GM12878 (cell line): ENCODE results near the gene ABCB8. TPM values are rescaled to one million over a fixed set of nuclear protein-coding genes. Genes with fewer than 3 reads are reported as not detected.

Experiments
- ATAC-seq: fragments of 200-7000 bp; cut with Tn5 transposase; 3 replicates; pipeline ENCODE4 v1.9.1; 2020; ENCODE audit warnings: mild to moderate bottlenecking, moderate library complexity
- BruUV-seq: library from RNA; stranded (reverse); fragments of 400-500 nt; replicated peaks from 2 replicates; lab custom pipeline; 2021; lab: Mats Ljungman, UMichigan
- CTCF ChIA-PET: fragments of 300-600 bp; sonication (Branson Sonifier 250); formaldehyde crosslinking; extraction: SDS; loops from one replicate; lab custom pipeline; 2021; ENCODE audit warnings: inconsistent platforms; lab: Yijun Ruan, JAX
- POLR2A ChIA-PET: fragments of 350-600 bp; formaldehyde crosslinking; extraction: SDS; loops from one replicate; lab custom pipeline; 2021; ENCODE audit warnings: inconsistent platforms; lab: Charles Lee
- RAD21 ChIA-PET: fragments of 300-600 bp; sonication (Branson Sonifier 250); formaldehyde crosslinking; loops from one replicate; lab custom pipeline; 2023; ENCODE audit warnings: antibody characterized with exemption; ENCODE audit not compliant: unreplicated experiment; lab: Charles Lee
- SMC1A ChIA-PET: fragments of 300-600 bp; sonication (Branson Sonifier 250); formaldehyde crosslinking; loops from one replicate; lab custom pipeline; 2023; ENCODE audit not compliant: unreplicated experiment, uncharacterized antibody; lab: Charles Lee
- DNase-seq: peaks from one replicate; pipeline ENCODE4 v3.0.0-alpha.2; 2011; ENCODE audit warnings: low read depth, low spot score
- FAIRE-seq: peaks from 3 replicates; lab custom pipeline; 2011; peaks lifted over from hg19 to GRCh38; lab: Jason Lieb, UNC
- H2AFZ ChIP-seq: 2 replicates; pipeline ENCODE4 v1.6.0; 2011; ENCODE audit warnings: low read depth, low read length, control low read depth; ENCODE audit not compliant: control insufficient read depth
- H3K27ac ChIP-seq: 2 replicates; pipeline ENCODE4 v1.5.1; 2011; ENCODE audit warnings: control low read depth; ENCODE audit not compliant: control insufficient read depth, insufficient read depth
- H3K27me3 ChIP-seq, 2 experiments: replicated peaks in 1 of 2; 2 replicates each; pipeline versions ENCODE4 v1.6.0 to v1.6.1; 2011; ENCODE audit warnings: low read length in 1 of 2; ENCODE audit not compliant: control insufficient read depth in 2 of 2, insufficient read depth in 2 of 2
- H3K36me3 ChIP-seq, 2 experiments: 2 replicates each; pipeline ENCODE4 v1.5.1; 2011; ENCODE audit warnings: low read length in 1 of 2; ENCODE audit not compliant: control insufficient read depth in 2 of 2, insufficient read depth in 2 of 2
- H3K4me1 ChIP-seq: 2 replicates; pipeline ENCODE4 v1.6.1; 2011; ENCODE audit warnings: mild to moderate bottlenecking, low read length, moderate library complexity, mixed read lengths; ENCODE audit not compliant: control insufficient read depth, insufficient read depth
- H3K4me2 ChIP-seq: 2 replicates; pipeline ENCODE4 v1.6.0; 2011; ENCODE audit warnings: control low read depth; ENCODE audit not compliant: control insufficient read depth, insufficient read depth
- H3K4me3 ChIP-seq: fragments of 200-600 bp; sonication (generic); 2 replicates; pipeline ENCODE4 v1.5.1; 2016
- H3K79me2 ChIP-seq: 2 replicates; pipeline ENCODE4 v1.6.0; 2011; ENCODE audit warnings: low read length; ENCODE audit not compliant: control insufficient read depth, insufficient read depth
- H3K9ac ChIP-seq: 2 replicates; pipeline ENCODE4 v1.8.0; 2011; ENCODE audit warnings: low read length, control low read depth, mixed read lengths; ENCODE audit not compliant: control insufficient read depth, insufficient read depth
- H3K9me3 ChIP-seq: replicated peaks from 3 replicates; pipeline ENCODE4 v1.5.1; 2011; ENCODE audit warnings: mild to moderate bottlenecking, low read length; ENCODE audit not compliant: control insufficient read depth, insufficient read depth
- H4K20me1 ChIP-seq: 2 replicates; pipeline ENCODE4 v1.6.0; 2011; ENCODE audit not compliant: control insufficient read depth, insufficient read depth
- BACH1 ChIP-seq: fragments of 450-650 bp; IDR thresholded peaks from 2 replicates; pipeline ENCODE4 v1.6.1; 2017; ENCODE audit warnings: mild to moderate bottlenecking, borderline replicate concordance
- CHD1 ChIP-seq: IDR thresholded peaks from 2 replicates; pipeline ENCODE4 v1.6.1; 2012; ENCODE audit warnings: low read depth, low read length, improper control_type of control experiment
- CHD4 ChIP-seq: fragments of 200-600 bp; sonication (generic); IDR thresholded peaks from 2 replicates; pipeline ENCODE4 v1.6.1; 2016; ENCODE audit warnings: mild to moderate bottlenecking
- ETV6 ChIP-seq, 2 experiments: fragments of 450-650 bp in 1 of 2; IDR thresholded peaks in 1 of 2; conservative IDR thresholded peaks in 1 of 2; 2 replicates each; pipeline ENCODE4 v1.6.1; 2014; ENCODE audit warnings: antibody characterized with exemption in 1 of 2, borderline replicate concordance in 1 of 2, low read depth in 1 of 2, mild to moderate bottlenecking in 1 of 2, moderate library complexity in 1 of 2
- FOS ChIP-seq: IDR thresholded peaks from 3 replicates; pipeline ENCODE4 v1.6.1; 2011; ENCODE audit warnings: borderline replicate concordance; ENCODE audit not compliant: insufficient read length; ENCODE audit errors: extremely low read depth
- IRF5 ChIP-seq: fragments of 450-650 bp; IDR thresholded peaks from 2 replicates; pipeline ENCODE4 v1.6.1; 2017; ENCODE audit warnings: borderline replicate concordance
- MTA2 ChIP-seq: fragments of 450-650 bp; IDR thresholded peaks from 2 replicates; pipeline ENCODE4 v1.6.1; 2016; ENCODE audit warnings: low read depth, mild to moderate bottlenecking, moderate library complexity
- MTA3 ChIP-seq: IDR thresholded peaks from 2 replicates; pipeline ENCODE4 v1.6.1; 2012; ENCODE audit warnings: low read length, inconsistent platforms, borderline replicate concordance
- PAX5 ChIP-seq: IDR thresholded peaks from 2 replicates; pipeline ENCODE4 v1.6.1; 2011; ENCODE audit warnings: low read depth, low read length, borderline replicate concordance
- PAX8 ChIP-seq: fragments of 450-650 bp; IDR thresholded peaks from 2 replicates; pipeline ENCODE4 v1.6.1; 2017; ENCODE audit warnings: mild to moderate bottlenecking, moderate library complexity
- RBBP5 ChIP-seq: fragments of 200-600 bp; sonication (generic); conservative IDR thresholded peaks from 2 replicates; pipeline ENCODE4 v1.6.1; 2016
- SIX5 ChIP-seq: IDR thresholded peaks from 2 replicates; pipeline ENCODE4 v1.6.1; 2011; ENCODE audit warnings: mild to moderate bottlenecking, low read depth, low read length, moderate library complexity; ENCODE audit not compliant: severe bottlenecking
- STAT1 ChIP-seq: fragments of 450-650 bp; conservative IDR thresholded peaks from 2 replicates; pipeline ENCODE4 v1.6.1; 2014; ENCODE audit warnings: antibody characterized with exemption, mild to moderate bottlenecking
- TAF1 ChIP-seq: IDR thresholded peaks from 2 replicates; pipeline ENCODE4 v1.6.1; 2011; ENCODE audit warnings: mild to moderate bottlenecking, low read depth, low read length, borderline replicate concordance
- TCF7 ChIP-seq: IDR thresholded peaks from 2 replicates; pipeline ENCODE4 v1.6.1; 2014; ENCODE audit warnings: antibody characterized with exemption, borderline replicate concordance
- USF2 ChIP-seq: IDR thresholded peaks from 2 replicates; pipeline ENCODE4 v1.6.1; 2011; ENCODE audit warnings: low read depth, low read length, improper control_type of control experiment, borderline replicate concordance
- ZNF207 ChIP-seq: fragments of 450-650 bp; IDR thresholded peaks from 2 replicates; pipeline ENCODE4 v1.6.1; 2014; ENCODE audit warnings: antibody characterized with exemption, mild to moderate bottlenecking, borderline replicate concordance
- ZNF217 ChIP-seq: fragments of 450-650 bp; IDR thresholded peaks from 2 replicates; pipeline ENCODE4 v1.6.1; 2017; ENCODE audit warnings: antibody characterized with exemption, mild to moderate bottlenecking
- ZNF384 ChIP-seq: IDR thresholded peaks from 2 replicates; pipeline ENCODE4 v1.6.1; 2012; ENCODE audit warnings: low read depth, mild to moderate bottlenecking, low read length, improper control_type of control experiment, borderline replicate concordance
- WGBS: methylation state at CpG from one replicate; pipeline ENCODE4 v1.1.6; 2016; ENCODE audit warnings: low lambda C conversion rate; ENCODE audit not compliant: insufficient replicate concordance, insufficient coverage; ENCODE audit errors: missing lambda C conversion rate; 5-methylcytosine and 5-hydroxymethylcytosine counted together
- in situ Hi-C: fragments of 300-500 bp; cut with MboI; formaldehyde crosslinking; loops from 9 replicates; pipeline ENCODE4 v1.14.3; 2018; ENCODE audit warnings: mixed read lengths
- intact Hi-C: fragments of 100-400 bp; cut with micrococcal nuclease; formaldehyde crosslinking; loops from one replicate; pipeline ENCODE4 v1.14.2; 2022; ENCODE audit not compliant: unreplicated experiment
- polyA plus RNA-seq, 11 experiments: library from polyadenylated mRNA; depleted of rRNA in 4 of 11; unstranded in 6 of 11; stranded (reverse) in 5 of 11; fragments of >200 nt; fragmentation: Nextera tagmentation in 4 of 11; fragmentation: Illumina TruSeq in 1 of 11; extraction: Ambion mirVana in 4 of 11; extraction: Trizol in 1 of 11; gene quantifications; 1 replicate in 1 of 11; 2 replicates in 10 of 11; pipeline versions ENCODE4 v1.2.1 to v1.2.3, GENCODE V29; 2011 to 2016; ENCODE audit warnings: inconsistent platforms in 2 of 11, missing spikeins in 2 of 11, low read depth in 1 of 11
- total RNA-seq, 4 experiments: library from RNA; depleted of rRNA in 3 of 4; stranded (reverse); fragments of >200 nt in 3 of 4; fragmentation: Illumina TruSeq in 1 of 4; extraction: Trizol in 1 of 4; gene quantifications; 2 replicates each; pipeline versions ENCODE4 v1.2.1 to v1.2.3, GENCODE V29; 2013 to 2021
- TF ChIP-seq, protein P1 (sequence below): IDR thresholded peaks from 2 replicates; pipeline ENCODE4 v1.6.1; 2011; ENCODE audit warnings: borderline replicate concordance, low read depth, mild to moderate bottlenecking, moderate library complexity, low read length; ENCODE audit not compliant: insufficient read depth, poor library complexity, severe bottlenecking

ABCB8 gene
- total and polyA plus RNA-seq, 10 of the 15 experiments (the other 5 are each of a cell fraction or from before 2014, with no cell fraction given) = 0.77 to 34.8 (median 18.9) TPM

- TF ChIP-seq ETV6 (conservative IDR thresholded peaks at IDR 0.05 in 1 of 2, IDR thresholded peaks at IDR 0.05 in 1 of 2; ENCODE audit: borderline replicate concordance in 1 of 2, low read depth in 1 of 2) (no peak), ZNF384 (no peak), FOS (no peak)
- TF ChIP-seq, protein P1, sequence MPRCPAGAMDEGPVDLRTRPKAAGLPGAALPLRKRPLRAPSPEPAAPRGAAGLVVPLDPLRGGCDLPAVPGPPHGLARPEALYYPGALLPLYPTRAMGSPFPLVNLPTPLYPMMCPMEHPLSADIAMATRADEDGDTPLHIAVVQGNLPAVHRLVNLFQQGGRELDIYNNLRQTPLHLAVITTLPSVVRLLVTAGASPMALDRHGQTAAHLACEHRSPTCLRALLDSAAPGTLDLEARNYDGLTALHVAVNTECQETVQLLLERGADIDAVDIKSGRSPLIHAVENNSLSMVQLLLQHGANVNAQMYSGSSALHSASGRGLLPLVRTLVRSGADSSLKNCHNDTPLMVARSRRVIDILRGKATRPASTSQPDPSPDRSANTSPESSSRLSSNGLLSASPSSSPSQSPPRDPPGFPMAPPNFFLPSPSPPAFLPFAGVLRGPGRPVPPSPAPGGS = no peak
Observed at GRCh38 chr7:151016942-151017341, 11.3 kb upstream of the ABCB8 start (continued).

GRCh38 chr7:151017370-151017952 is 10.8 kb upstream of the ABCB8 start:
- Histone ChIP-seq H3K4me1 (peaks cover 9% of the 10 kb centered on the region), H3K9ac (no peak overlapping the region), H3K27ac (no peak overlapping the region), H3K9me3 (no peaks in the 10 kb centered on the region), H3K36me3 (no peaks in the 10 kb centered on the region), H4K20me1 (no peaks in the 10 kb centered on the region), H3K79me2 (no peaks in the 10 kb centered on the region), H3K27me3 (peaks cover 8 to 10% of the 10 kb centered on the region in 2 experiments; a peak in 3 of 4 replicates), H2AFZ (no peak overlapping the region), H3K4me2 (no peak overlapping the region), H3K4me3 (no peak overlapping the region)
- ChIA-PET POLR2A (no interaction called here), RAD21 (no interaction called here), CTCF (interaction anchor here (1.1 to 2.4 kb wide), 8 partner anchors 9 to 55 kb away, joined by 3 to 14 read pairs (median 5); partner anchors contain the start of gene ABCB8), SMC1A (interaction anchor here (1.0 to 1.4 kb wide), 2 partner anchors 11 to 139 kb away, joined by 3 read pairs; partner anchors contain the start of gene ABCB8)
- WGBS = 24% methylated on average over 13 of the region's 13 CpGs
- TF ChIP-seq CHD1 (no peak), MTA3 (no peak), ZNF217 (no peak), PAX5 (no peak), MTA2 (no peak), ZNF207 (no peak), BACH1 (no peak), USF2 (no peak), IRF5 (no peak), TAF1 (no peak), RBBP5 (no peak), SIX5 (no peak), STAT1 (no peak), PAX8 (no peak), CHD4 (no peak), TCF7 (no peak)
- FAIRE-seq (no peak), DNase-seq (no peak), ATAC-seq (no peak)
- no TSS peak for BruUV-seq
- intact Hi-C loops (no loop called here), in situ Hi-C loops (no loop called here)
